HG02884 (cell line): ENCODE measurements around the gene MROH9.
"Not testable (repeated sequence)": the region's sequence is repeated elsewhere in the genome, so short reads cannot be mapped to it uniquely, and the experiment has no call there.

ENCODE experiments used
- ATAC-seq: cut with Tn5 transposase; IDR thresholded peaks from one replicate; pipeline ENCODE4 v1.9.1; 2021; ENCODE audit warnings: mild to moderate bottlenecking, moderate library complexity; ENCODE audit not compliant: unreplicated experiment

The MROH9 gene, protein sequence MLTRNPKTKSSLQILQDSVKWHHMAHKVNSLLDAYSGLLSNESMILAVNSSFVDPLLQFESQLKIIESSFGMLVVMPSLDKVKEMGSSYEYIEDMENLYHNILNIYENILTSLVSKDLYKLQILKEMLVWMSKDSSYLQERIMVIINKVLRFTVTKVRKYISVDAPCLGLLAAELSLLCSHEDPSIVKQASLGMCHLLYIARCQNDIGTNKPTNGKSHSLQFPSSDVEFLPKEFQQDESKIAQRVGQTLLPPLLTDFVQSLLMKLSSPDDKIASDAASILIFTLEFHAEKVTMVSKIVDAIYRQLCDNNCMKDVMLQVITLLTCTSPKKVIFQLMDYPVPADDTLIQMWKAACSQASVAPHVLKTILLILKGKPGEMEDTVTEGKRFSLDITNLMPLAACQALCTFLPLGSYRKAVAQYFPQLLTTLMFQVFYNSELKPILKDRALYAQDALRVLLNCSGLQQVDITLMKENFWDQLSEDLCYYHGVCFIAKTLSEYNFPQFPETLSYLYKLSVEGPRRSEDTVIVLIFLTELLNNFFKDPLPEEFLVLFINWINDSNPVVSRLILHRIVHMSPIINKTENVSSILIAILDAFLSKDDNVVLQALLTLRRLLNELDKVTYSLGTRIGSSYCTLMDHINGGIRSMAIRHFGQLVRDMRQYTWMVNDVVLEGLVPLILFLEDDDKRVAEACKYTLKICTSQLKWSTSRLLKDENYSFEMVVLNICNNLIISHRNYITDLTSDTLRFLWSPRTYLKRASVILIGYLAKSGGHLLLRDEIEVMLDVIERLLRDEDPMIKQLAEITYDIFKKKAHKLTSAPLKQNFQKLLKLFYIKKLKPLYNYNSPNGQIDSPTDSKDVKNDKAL

DNA sequence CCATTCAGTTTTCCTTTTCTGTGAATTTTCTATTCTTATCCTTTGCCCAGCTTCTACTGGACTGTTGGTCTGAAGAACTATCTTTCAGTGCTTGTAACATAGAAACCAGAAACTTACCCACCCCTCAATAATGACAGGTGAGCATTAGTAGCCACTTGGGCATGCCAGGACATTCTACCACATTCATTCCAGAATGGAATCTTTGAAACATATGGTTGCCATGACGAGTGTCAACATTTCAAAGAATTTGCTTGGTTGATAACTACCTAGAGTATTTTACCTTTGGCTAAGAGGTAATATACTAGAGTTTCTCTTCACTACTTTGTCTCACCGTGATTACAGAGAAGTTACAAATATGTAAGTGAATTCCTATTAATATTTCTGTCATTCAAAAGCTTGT lies at the start of gene MROH9:
TSS of gene MROH9 (plus strand) at position 304 of the 400 bp plus-strand sequence. CDS start 10,023 bp downstream, outside the sequence.
- no peak for ATAC-seq

DNA sequence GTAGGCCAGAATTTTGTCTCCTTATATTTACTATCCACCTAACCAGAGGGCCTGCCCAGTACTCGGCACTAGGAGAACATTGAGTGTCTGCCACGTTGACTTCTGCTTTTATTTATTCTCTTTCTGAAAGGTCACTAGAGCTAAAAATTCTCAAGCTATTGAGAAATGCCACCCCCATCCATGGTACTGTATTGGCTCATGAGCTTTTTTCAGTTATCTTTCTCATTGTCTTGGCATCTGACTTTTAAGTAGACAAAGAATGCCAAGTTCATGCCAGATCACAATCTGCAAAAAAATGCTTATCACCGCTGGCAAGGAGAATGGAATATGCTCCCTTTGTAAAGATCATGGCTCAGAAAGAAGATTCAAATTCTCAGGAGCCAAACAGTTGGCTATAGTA lies 49.8 kb upstream of the MROH9 start:
- no peak for ATAC-seq

DNA sequence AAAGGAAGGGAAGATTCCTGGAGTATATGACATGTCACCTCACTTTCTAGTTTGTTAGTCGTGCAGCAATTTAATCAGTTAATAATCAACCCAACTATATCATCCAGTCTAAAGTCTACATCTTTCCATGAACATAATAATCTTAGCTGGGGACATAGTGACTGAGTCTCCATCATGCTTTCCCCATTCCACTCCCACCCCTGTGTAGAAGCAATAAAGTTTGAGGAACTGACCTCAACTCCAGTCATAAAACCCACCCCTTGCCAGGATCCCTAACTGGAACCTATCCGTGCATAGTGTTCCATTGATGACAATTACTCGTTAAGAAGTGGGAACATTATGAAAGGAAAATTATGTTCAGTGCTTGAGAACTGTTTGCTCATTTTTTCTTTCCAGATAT lies 48.9 kb upstream of the MROH9 start:
- ATAC-seq = no peak

DNA sequence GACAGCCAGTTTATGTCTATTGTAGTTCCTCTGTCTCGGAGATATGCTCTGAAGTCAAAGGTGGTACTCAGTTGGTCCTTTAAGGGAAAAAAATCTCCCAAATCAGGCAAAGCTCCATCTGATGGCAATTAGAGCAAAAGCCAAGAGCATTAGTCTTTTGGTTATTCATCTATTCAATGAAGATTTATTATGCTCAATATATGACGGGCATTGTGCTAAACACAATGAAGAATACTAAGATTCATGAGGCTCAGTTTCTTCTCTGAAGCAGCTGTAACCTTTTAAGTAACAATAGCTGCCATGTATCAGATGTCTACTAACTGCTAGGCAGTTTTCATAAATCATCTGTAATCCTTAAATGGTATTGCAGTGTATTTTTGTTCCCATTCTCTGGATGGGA lies 47.6 kb upstream of the MROH9 start:
- no peak for ATAC-seq

DNA sequence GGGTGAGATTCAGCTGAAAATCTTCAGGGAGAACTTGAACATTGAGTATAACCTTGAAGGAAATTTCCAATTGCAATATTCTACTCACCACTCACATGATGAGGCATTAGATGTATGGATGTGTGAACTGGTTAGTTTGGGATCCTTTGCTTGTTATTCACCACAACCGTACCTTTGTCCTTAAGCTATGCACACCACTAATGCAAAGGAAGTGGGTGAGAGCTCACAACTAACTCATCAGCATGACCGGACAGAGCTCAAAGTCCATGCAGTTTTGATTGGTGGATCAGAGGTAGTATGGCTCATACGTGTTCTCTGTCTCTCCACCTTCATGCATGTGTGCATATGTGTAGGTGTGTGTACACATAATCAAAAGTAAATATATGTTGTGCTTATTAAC lies 43.5 kb upstream of the MROH9 start:
- no peak for ATAC-seq

DNA sequence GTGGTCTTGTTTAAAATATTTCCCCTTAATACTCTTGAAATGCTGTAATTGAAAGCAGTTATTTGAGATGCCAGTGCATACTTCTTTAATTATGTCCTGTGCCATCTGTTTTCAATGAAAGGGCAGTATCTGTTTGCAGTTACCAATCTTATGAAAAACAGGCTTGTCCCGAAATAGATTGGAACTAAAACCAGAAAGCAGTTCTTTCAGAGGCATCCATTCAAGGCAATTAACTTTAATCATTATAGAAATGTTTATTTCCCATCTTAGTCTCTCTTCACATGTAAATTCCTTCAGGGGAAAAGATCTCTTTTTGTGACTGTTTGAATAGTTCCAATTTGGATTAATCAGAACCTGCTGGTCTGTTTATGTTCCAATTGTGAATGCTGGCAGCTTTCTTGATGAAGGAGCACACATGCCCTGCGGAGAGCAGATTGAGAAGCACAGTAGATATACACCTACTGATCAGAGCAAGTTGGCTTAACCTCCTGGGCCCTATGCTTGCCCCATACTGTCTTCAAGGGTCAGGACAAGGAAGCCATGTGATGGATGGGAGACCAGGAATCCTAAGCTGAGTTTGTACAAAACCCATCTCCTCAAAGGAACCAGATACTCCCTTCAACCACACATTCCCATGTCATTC lies 41.6 kb upstream of the MROH9 start:
- ATAC-seq = no peak

DNA sequence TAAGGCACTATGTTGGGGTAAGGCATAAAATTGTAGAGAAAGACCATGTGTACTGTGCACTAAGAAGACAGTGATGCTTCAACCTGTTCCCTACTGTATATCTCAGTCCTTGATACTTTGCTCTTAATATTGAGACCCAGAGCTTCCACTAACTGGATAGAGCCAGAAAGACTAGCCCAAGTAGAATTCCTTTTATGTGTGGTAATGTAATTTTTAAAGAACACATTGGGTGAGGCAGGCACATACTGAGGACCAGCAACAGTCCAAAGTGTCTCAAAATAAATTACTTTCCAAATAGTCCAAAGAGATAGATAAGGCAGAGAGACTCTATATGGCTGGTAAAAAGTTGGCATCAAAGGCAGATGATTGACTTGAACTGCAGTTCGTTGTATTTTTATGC lies 31.4 kb upstream of the MROH9 start:
- no peak for ATAC-seq

DNA sequence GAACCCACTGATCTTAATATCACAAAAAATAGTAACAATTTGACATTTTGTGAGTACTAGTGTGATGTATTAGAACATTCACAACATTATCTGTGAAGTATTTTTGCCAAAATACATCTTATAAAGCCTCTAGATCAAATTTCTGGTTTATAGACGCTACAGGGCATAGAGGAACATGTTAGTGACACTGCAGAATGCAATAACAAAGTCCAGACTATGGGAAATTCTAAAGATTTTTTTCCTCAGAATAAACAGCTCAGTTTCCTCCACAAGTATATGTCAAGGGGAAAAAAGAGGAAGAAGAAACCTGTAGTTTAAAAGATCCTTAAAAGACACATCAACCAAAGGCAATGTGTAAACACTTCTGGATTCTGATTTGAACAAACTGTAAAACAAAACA lies 26.4 kb upstream of the MROH9 start:
- no peak for ATAC-seq

DNA sequence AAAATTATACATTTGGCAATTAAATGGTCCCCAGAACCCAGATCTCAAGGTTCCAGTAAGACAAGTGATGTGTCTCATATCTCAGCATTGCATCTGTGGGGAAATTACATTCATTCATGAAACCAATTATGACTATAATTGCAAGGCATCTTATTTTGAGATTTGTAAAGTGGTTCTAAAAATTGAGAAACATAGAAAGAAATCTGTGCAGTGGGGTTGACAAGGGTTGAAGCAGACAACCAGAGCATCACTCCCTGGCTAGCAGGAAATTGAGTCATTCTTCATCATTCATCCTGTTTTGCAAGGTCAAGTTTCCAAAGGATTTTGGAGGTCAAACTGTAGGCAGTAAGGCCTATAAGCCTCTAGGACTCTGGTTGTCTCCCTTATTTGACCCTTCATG lies 25.1 kb upstream of the MROH9 start:
- no peak for ATAC-seq

DNA sequence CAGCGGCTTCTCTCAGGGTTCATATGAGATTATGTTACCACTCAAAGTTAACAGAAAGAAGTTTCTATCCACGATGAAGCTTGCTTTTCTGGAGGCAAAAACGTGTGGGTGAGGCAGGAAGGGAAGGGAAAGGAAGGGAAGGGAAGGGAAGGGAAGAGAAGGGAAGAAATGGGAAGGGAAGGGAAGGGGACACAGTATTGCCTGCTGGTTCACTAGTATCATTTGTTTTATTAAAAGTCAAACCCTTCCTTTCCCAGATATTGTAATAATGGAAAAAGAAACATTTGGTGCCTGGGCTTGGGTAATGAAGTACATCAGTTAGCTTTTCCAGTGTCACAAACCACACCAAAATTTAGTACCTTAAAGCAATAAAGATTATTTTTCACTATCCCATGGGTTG lies 18.0 kb upstream of the MROH9 start:
- no peak for ATAC-seq

DNA sequence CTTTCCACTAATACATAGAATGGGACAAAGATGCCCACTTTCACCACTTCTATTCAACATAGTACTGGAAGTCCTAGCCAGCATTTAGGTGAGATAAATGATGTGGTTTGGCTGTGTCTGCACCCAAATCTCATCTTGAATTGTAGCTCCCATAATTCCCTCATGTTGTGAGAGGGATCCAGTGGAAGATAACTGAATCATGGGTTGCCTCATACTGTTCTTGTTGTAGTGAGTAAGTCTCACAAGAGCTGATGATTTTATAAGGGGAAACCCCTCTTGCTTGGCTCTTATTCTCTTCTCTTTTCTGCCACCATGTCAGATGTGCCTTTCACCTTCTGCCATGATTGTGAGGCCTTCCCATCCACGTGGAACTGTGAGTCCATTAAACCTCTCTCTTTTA lies 10.7 kb upstream of the MROH9 start:
- ATAC-seq = not testable (repeated sequence)

DNA sequence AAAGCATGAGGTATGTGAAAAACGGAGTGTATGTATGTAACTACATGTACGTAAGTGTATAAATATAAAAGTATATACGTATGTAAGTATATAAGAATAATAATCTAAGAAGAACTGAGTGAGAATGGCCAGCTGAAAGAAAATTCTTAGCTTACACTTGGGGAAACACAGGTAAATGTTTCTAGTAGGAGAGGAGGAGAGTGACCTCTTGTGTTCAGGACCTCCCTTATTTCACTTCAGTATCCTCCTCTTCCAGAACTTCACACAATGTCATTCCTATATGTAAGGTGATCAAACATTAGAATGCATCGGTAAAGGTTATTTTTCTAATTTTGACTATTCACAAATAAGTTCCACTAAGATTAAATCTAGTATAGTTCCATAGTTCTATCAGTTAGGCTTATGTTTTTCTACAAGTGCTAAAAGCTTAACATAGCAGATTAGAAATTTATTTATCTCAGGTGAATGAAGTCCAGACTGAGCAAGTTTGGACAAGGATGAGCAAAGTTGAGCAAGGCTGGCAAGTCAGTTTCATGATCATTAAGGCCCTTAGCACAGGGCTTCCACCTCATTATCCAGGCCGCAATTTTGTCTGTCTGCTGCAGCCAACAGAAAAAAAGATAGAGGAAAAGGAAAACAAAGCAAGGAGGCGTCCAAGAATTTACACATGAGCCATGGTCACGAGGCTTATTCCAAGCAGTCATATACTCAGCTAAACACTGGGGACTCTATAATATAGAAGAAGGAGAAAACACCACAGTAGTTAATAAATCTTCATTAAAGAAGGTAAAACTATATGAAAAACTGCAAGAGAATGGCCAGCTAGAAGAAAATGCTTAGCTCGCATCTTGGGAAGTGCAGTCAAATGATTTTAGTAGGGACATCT lies 7.1 kb upstream of the MROH9 start:
- no peak for ATAC-seq

DNA sequence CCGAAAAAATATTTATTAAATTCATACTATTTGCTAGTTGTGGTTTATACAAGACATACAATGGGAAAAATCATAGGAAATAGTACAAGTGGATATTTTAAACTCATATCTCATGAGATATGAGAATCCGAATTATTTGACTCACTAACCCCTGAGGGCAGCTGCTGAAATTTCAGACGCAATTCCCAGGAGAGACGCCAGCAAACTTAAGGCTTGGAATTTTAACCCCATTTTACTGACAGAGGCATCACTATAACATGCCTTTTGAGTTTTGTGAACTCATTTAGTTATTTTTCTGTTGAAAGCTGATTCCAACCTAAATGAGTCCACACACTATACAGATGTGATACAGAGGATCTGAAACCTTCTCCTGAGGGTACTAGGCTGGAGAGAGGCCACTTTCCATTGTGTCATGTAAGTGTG lies 5.9 kb upstream of the MROH9 start:
- ATAC-seq = no peak

DNA sequence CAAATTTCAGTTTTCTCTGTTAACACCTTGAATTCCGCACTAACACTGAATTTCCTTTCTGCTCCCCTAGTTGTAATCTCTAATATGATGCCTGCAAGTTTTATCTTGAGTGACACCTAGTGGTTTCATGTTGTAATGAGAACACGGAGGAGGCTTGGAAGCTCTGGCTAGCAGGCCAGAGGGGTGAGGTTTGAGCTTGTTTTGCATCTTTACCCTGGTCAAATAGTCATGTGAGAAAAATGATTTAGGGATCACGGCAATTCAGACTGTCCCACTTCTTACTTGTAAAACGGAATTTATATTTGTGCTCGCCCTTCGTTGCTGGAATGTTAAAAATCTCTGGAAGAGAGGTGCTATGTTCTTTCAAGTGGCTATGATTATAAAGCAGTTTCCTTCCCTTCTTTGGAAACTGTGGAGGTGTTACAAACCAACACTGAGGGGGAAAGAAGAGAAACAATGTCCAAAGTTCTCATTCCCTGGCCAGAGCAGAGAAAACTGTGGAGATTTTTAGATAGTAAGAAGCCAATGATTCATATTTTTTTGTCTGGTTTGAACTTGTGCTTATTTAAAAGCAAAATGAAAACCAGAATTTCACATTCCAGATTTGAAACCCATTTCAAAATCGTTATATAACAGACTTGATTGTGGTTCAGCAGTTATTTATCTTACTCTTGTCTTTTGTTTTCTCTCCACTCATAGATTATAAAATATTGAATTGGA lies 5.3 kb upstream of the MROH9 start:
- ATAC-seq = peak; percentile 86

DNA sequence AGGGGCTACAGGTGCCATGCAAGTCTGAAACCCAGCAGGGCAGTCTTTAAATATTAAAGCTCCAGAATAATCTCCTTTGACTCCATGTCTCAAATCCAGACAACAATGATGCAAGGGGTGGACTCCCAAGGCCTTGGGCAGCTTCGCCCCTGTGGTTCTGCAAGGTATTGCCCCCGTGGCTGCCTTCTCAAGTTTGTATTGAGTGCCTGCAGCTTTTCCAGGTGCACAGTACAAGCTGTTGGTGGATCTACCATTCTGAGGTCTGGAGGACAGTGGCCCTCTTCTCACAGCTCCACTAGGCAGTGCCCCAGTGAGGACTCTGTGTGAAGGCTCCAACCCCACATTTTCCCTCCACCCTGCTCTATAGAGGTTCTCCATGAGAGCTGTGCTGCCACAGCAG lies 3.7 kb upstream of the MROH9 start:
- no peak for ATAC-seq

DNA sequence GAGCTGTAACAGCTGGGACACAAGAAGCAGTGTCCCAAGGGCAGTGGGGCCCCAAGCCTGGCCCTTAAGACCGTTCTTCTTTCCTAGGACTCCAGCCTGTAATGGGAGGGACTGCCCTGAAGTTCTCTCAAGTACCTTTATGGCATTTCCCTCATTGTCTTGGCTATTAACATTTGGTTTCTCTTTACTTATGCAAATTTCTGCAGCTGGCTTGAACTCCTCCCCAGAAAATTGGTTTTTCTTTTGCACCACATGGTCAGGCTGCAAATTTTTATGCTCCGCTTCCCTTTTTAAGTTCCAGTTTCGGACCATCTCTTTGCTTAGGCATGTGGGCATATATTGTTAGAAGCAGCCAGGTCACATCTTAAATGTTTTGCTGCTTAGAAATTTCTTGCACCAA lies 3.1 kb upstream of the MROH9 start:
- ATAC-seq = no peak

DNA sequence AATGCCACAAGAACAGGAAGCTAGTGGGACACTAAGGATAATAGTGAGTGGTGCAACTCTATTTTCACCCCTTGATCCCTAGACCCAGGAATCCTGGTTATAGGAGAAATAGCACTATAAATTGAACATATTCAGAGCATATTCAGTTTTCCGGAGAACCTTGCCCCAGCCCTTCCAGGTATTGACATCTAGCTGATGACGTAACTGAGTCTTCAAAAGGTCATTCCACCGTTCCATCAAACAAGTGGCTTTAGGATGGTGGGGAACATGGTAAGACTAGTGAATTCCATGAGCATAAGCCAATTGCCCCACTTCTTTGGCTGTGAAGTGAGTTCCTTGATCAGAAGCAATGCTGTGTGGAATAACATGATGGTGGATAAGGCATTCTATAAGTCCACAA lies 2.9 kb downstream of the MROH9 start:
- ATAC-seq = no peak

DNA sequence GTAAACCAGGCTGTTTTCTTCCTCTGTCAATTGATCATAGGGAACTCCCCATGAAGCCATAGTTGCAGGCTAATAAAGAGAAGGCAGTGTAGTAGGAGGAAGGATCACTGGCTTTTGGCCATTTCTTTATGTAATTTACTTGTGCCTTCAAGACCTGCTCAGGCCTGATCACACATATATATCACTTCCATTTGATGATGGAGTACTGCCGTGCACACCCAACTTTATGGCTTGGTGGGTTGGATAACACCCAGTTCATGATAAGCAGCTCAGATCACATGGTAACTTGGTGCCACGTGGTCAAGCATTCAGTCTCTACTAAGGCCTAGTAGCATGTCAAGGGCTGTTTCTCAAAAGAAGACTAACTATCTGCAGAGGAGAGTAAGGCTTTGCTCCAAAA lies 4.1 kb downstream of the MROH9 start:
- no peak for ATAC-seq

DNA sequence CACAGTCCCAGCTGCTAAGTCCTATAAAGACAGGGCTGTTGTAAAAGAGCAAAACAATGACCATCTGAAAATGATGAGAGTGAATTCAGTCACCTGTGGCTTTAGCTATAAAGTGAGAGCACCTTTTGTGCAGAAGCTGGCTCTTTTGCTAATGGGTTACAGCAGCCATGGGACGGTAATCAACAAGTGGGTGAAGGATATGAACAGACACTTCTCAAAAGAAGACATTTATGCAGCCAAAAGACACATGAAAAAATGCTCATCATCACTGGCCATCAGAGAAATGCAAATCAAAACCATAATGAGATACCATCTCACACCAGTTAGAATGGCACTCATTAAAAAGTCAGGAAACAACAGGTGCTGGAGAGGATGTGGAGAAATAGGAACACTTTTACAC lies 16.4 kb downstream of the MROH9 start:
- not testable (repeated sequence) for ATAC-seq

DNA sequence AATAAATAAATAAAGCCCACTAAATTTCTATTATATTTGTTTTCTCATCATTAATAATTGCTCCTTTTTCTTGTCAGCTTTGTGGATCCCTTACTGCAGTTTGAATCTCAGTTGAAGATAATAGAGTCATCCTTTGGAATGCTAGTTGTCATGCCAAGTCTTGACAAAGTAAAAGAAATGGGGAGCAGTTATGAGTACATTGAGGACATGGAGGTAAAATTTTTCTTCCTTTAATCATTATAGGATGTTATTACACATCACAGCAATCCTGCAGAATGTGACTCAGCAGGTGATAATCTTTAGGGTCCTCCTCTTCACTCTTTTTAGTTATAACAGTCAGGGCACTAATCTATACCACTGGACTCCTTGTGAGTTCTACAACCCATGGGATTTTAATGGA lies 24.1 kb downstream of the MROH9 start:
- ATAC-seq = no peak
